ENCODE measurements around the gene GNMT. TPM values are rescaled to one million over a fixed set of nuclear protein-coding genes. Genes with fewer than 3 reads are reported as not detected.
"Not testable (repeated sequence)": the region's sequence is repeated elsewhere in the genome, so short reads cannot be mapped to it uniquely, and the experiment has no call there.

GNMT gene
- total and polyA plus RNA-seq, 4 experiments from 2014 or later: 0.36 to 1.2 (median 1.1) TPM; not detected in 1

- Histone ChIP-seq H3K4me1 (ENCODE audit: insufficient read depth, low read length) (peaks cover 4% of the 10 kb centered on the region), H3K36me3 (ENCODE audit: insufficient read depth, low read length) (peaks cover 25% of the 10 kb centered on the region), H3K27ac (ENCODE audit: low read depth, low read length) (no peak overlapping the region), H3K4me3 (ENCODE audit: low read length in 2 of 2) (no peak overlapping the region), H3K9me3 (ENCODE audit: control insufficient read depth in 1 of 2, low read length in 2 of 2) (no peaks in the 10 kb centered on the region), H3K27me3 (ENCODE audit: insufficient read depth, low read length) (no peaks in the 10 kb centered on the region)
- H3K9me3 Mint-ChIP-seq: no peaks in the 10 kb centered on the region
- DNase-seq: no peak
- POLR2A ChIA-PET (ENCODE audit: partially characterized antibody): interaction anchor here (3.2 kb wide), 1 partner anchor 14 kb away, joined by 10 read pairs; the partner anchor contains the start of gene PEX6
- H3K4me1 Mint-ChIP-seq: peaks cover 20 to 29% (median 21%) of the 10 kb centered on the region in 4 donors
- CTCF ChIA-PET (ENCODE audit: partially characterized antibody): interaction anchor here (1.0 to 2.3 kb wide), 2 partner anchors 10 to 151 kb away, joined by 3 to 6 read pairs; no protein-coding TSS in a partner anchor
- H3K4me3 Mint-ChIP-seq: no peak overlapping the region
- intact Hi-C loops (cut with micrococcal nuclease): no loop called here
- H3K36me3 Mint-ChIP-seq: peaks cover 13 to 37% of the 10 kb centered on the region in 2 donors
- H3K27me3 Mint-ChIP-seq: no peaks in the 10 kb centered on the region
- H3K27ac Mint-ChIP-seq: peak overlapping the region in 4 of 7 donors; percentile 12 to 37 (median 24)
These were observed 32.9 kb downstream of the GNMT start for GRCh38 chr6:42993445-42993844.

GRCh38 chr6:42996513-42996912, 36.0 kb downstream of the GNMT start:
- no peaks in the 10 kb centered on the region for H3K9me3 Mint-ChIP-seq
- POLR2A ChIA-PET (ENCODE audit: partially characterized antibody): interaction anchor here (0.6 to 1.5 kb wide), 5 partner anchors 13 to 433 kb away, joined by 3 to 5 read pairs (median 3); partner anchors contain the start of genes CNPY3, PEX6, PPP2R5D and UBR2
- H3K4me1 ChIP-seq (ENCODE audit: insufficient read depth, low read length): no peaks in the 10 kb centered on the region
- peaks cover 5 to 15% of the 10 kb centered on the region in 2 donors for H3K36me3 Mint-ChIP-seq
- H3K9me3 ChIP-seq (ENCODE audit: control insufficient read depth in 1 of 2, low read length in 2 of 2): no peaks in the 10 kb centered on the region
- no peaks in the 10 kb centered on the region for H3K27me3 ChIP-seq (ENCODE audit: insufficient read depth, low read length)
- no peaks in the 10 kb centered on the region for H3K27me3 Mint-ChIP-seq
- no peak overlapping the region for H3K4me3 ChIP-seq (ENCODE audit: low read length in 2 of 2)
- peaks cover 7 to 12% (median 9%) of the 10 kb centered on the region in 4 donors for H3K4me1 Mint-ChIP-seq
- CTCF ChIA-PET (ENCODE audit: partially characterized antibody): interaction anchor here (0.7 to 2.1 kb wide), 6 partner anchors 8 to 333 kb away, joined by 3 to 10 read pairs (median 3); partner anchors contain the start of gene PEX6
- peaks cover 3% of the 10 kb centered on the region for H3K36me3 ChIP-seq (ENCODE audit: insufficient read depth, low read length)
- no peak for DNase-seq
- no peak overlapping the region for H3K27ac ChIP-seq (ENCODE audit: low read depth, low read length)
- intact Hi-C loops (cut with micrococcal nuclease): no loop called here
- H3K4me3 Mint-ChIP-seq: no peak overlapping the region
- H3K27ac Mint-ChIP-seq: peak overlapping the region in 2 of 7 donors; percentile 61 to 73

- H3K4me1 Mint-ChIP-seq; H3K27me3 ChIP-seq (ENCODE audit: insufficient read depth, low read length); H3K9me3 ChIP-seq (ENCODE audit: control insufficient read depth in 1 of 2, low read length in 2 of 2); H3K4me3 Mint-ChIP-seq; DNase-seq; H3K27ac ChIP-seq (ENCODE audit: low read depth, low read length); H3K4me3 ChIP-seq (ENCODE audit: low read length in 2 of 2); H3K36me3 ChIP-seq (ENCODE audit: insufficient read depth, low read length); H3K9me3 Mint-ChIP-seq; H3K4me1 ChIP-seq (ENCODE audit: insufficient read depth, low read length); intact Hi-C loops (cut with micrococcal nuclease); POLR2A ChIA-PET (ENCODE audit: partially characterized antibody); H3K27me3 Mint-ChIP-seq: not testable (repeated sequence)
- CTCF ChIA-PET (ENCODE audit: partially characterized antibody): interaction anchor here (2.1 kb wide), 1 partner anchor 145 kb away, joined by 10 read pairs; no protein-coding TSS in a partner anchor
- peaks cover 5 to 19% of the 10 kb centered on the region in 2 donors for H3K36me3 Mint-ChIP-seq
- H3K27ac Mint-ChIP-seq: peak overlapping the region in 1 of 7 donors; percentile 30
These were observed 37.7 kb downstream of the GNMT start for GRCh38 chr6:42998205-42998604.

- peaks cover 0 to 4% (median under 1%) of the 10 kb centered on the region in 4 donors for H3K4me1 Mint-ChIP-seq
- H3K4me3 Mint-ChIP-seq: no peak overlapping the region
- Histone ChIP-seq H3K9me3 (ENCODE audit: control insufficient read depth in 1 of 2, low read length in 2 of 2) (no peaks in the 10 kb centered on the region), H3K4me3 (ENCODE audit: low read length in 2 of 2) (no peak overlapping the region), H3K27me3 (ENCODE audit: insufficient read depth, low read length) (no peaks in the 10 kb centered on the region), H3K36me3 (ENCODE audit: insufficient read depth, low read length) (peaks cover 11% of the 10 kb centered on the region), H3K4me1 (ENCODE audit: insufficient read depth, low read length) (no peaks in the 10 kb centered on the region), H3K27ac (ENCODE audit: low read depth, low read length) (no peak overlapping the region)
- DNase-seq: no peak
- H3K27me3 Mint-ChIP-seq: no peaks in the 10 kb centered on the region
- H3K36me3 Mint-ChIP-seq: peaks cover 9 to 15% of the 10 kb centered on the region in 2 donors
- H3K27ac Mint-ChIP-seq: no peak overlapping the region
- ChIA-PET CTCF (ENCODE audit: partially characterized antibody) (interaction anchor here (1.8 kb wide), 1 partner anchor 9 kb away, joined by 4 read pairs; no protein-coding TSS in a partner anchor), POLR2A (ENCODE audit: partially characterized antibody) (no interaction called here)
- no peaks in the 10 kb centered on the region for H3K9me3 Mint-ChIP-seq
- intact Hi-C loops (cut with micrococcal nuclease): no loop called here
These were observed 41.3 kb downstream of the GNMT start for GRCh38 chr6:43001843-43002242.

- peaks cover 48% of the 10 kb centered on the region for H3K36me3 ChIP-seq (ENCODE audit: insufficient read depth, low read length)
- no peaks in the 10 kb centered on the region for H3K9me3 Mint-ChIP-seq
- no peaks in the 10 kb centered on the region for H3K9me3 ChIP-seq (ENCODE audit: control insufficient read depth in 1 of 2, low read length in 2 of 2)
- DNase-seq: no peak
- H3K27ac ChIP-seq (ENCODE audit: low read depth, low read length): no peak overlapping the region
- H3K4me1 ChIP-seq (ENCODE audit: insufficient read depth, low read length): no peaks in the 10 kb centered on the region
- H3K27me3 Mint-ChIP-seq: no peaks in the 10 kb centered on the region
- H3K27ac Mint-ChIP-seq: peak overlapping the region in 2 of 7 donors; percentile 0 to 1
- no peak overlapping the region for H3K4me3 ChIP-seq (ENCODE audit: low read length in 2 of 2)
- peaks cover 14 to 47% of the 10 kb centered on the region in 2 donors for H3K36me3 Mint-ChIP-seq
- no peak overlapping the region for H3K4me3 Mint-ChIP-seq
- ChIA-PET POLR2A (ENCODE audit: partially characterized antibody) (interaction anchor here (1.5 to 1.6 kb wide), 2 partner anchors 8 to 76 kb away, joined by 5 read pairs; partner anchors contain the start of genes CNPY3 and KLHDC3), CTCF (ENCODE audit: partially characterized antibody) (interaction anchor here (1.9 kb wide), 1 partner anchor 138 kb away, joined by 8 read pairs; no protein-coding TSS in a partner anchor)
- peaks cover under 1 to 6% (median 2%) of the 10 kb centered on the region in 4 donors for H3K4me1 Mint-ChIP-seq
- intact Hi-C loops (cut with micrococcal nuclease): no loop called here
- no peaks in the 10 kb centered on the region for H3K27me3 ChIP-seq (ENCODE audit: insufficient read depth, low read length)
These were observed 45.3 kb downstream of the GNMT start for GRCh38 chr6:43005844-43006243.

- H3K27me3 Mint-ChIP-seq: no peaks in the 10 kb centered on the region
- peaks cover 0 to 2% (median 0%) of the 10 kb centered on the region in 8 donors for H3K9me3 Mint-ChIP-seq
- intact Hi-C loops (cut with micrococcal nuclease): no loop called here
- DNase-seq: no peak
- ChIA-PET POLR2A (ENCODE audit: partially characterized antibody) (interaction anchor here (1.6 kb wide), 2 partner anchors 27 to 77 kb away, joined by 5 to 9 read pairs; partner anchors contain the start of genes CNPY3 and PEX6), CTCF (ENCODE audit: partially characterized antibody) (interaction anchor here (1.9 kb wide), 1 partner anchor 138 kb away, joined by 8 read pairs; no protein-coding TSS in a partner anchor)
- peak overlapping the region in 3 of 7 donors; percentile 1 to 74 (median 37) for H3K27ac Mint-ChIP-seq
- no peak overlapping the region for H3K27ac ChIP-seq (ENCODE audit: low read depth, low read length)
- H3K4me1 ChIP-seq (ENCODE audit: insufficient read depth, low read length): no peaks in the 10 kb centered on the region
- H3K36me3 Mint-ChIP-seq: peaks cover 14 to 51% of the 10 kb centered on the region in 2 donors
- no peak overlapping the region for H3K4me3 Mint-ChIP-seq
- peaks cover 2 to 6% (median 4%) of the 10 kb centered on the region in 4 donors for H3K4me1 Mint-ChIP-seq
- H3K36me3 ChIP-seq (ENCODE audit: insufficient read depth, low read length): peaks cover 52% of the 10 kb centered on the region
- no peak overlapping the region for H3K4me3 ChIP-seq (ENCODE audit: low read length in 2 of 2)
- no peaks in the 10 kb centered on the region for H3K9me3 ChIP-seq (ENCODE audit: control insufficient read depth in 1 of 2, low read length in 2 of 2)
- H3K27me3 ChIP-seq (ENCODE audit: insufficient read depth, low read length): no peaks in the 10 kb centered on the region
These were observed 45.7 kb downstream of the GNMT start for GRCh38 chr6:43006251-43006650.

GRCh38 chr6:43007126-43007525, 46.6 kb downstream of the GNMT start:
- ChIA-PET CTCF (ENCODE audit: partially characterized antibody) (no interaction called here), POLR2A (ENCODE audit: partially characterized antibody) (interaction anchor here (1.0 to 1.6 kb wide), 3 partner anchors 23 to 77 kb away, joined by 3 to 9 read pairs (median 5); partner anchors contain the start of genes CNPY3, PEX6 and PPP2R5D)
- intact Hi-C loops (cut with micrococcal nuclease): no loop called here
- no peaks in the 10 kb centered on the region for H3K27me3 ChIP-seq (ENCODE audit: insufficient read depth, low read length)
- Mint-ChIP-seq H3K27me3 (no peaks in the 10 kb centered on the region), H3K4me3 (no peak overlapping the region), H3K27ac (peak overlapping the region in 1 of 7 donors; percentile 66), H3K4me1 (peaks cover 7 to 12% (median 12%) of the 10 kb centered on the region in 4 donors), H3K36me3 (peaks cover 14 to 59% of the 10 kb centered on the region in 2 donors), H3K9me3 (peaks cover 0 to 2% (median 0%) of the 10 kb centered on the region in 8 donors)
- no peak overlapping the region for H3K4me3 ChIP-seq (ENCODE audit: low read length in 2 of 2)
- H3K9me3 ChIP-seq (ENCODE audit: control insufficient read depth in 1 of 2, low read length in 2 of 2): no peaks in the 10 kb centered on the region
- no peak for DNase-seq
- H3K36me3 ChIP-seq (ENCODE audit: insufficient read depth, low read length): peaks cover 61% of the 10 kb centered on the region
- peaks cover 7% of the 10 kb centered on the region for H3K4me1 ChIP-seq (ENCODE audit: insufficient read depth, low read length)
- H3K27ac ChIP-seq (ENCODE audit: low read depth, low read length): no peak overlapping the region
